AG20443 (cell line): ENCODE data around the gene GANC.
A peak's percentile ranks its signal among the peaks of the same experiment; 100 is the strongest.

Experiments
- DNase-seq: peaks from one replicate; pipeline ENCODE4 v3.0.0; 2012; ENCODE audit warnings: low spot score, mixed read lengths

The GANC gene

DNA sequence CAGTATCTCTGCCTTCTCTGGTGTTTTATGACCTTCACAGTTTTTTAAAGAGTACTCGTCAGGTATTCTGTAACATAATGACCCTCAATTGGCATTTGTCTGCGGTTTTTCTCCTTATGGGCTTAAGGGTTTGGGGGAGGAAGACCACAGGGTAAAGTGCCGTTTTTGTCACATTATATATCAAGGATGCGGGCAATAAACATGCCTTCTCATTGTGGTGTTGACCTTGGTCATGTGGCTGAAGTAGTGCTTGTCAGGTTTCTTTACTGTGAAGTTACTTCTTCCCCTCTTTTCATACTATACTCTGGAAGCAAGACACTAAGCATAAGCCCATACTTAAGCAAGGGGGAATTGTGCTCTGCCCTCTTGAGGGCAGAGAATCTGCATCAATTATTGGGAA is 102.9 kb downstream of the GANC start:
- no peak for DNase-seq

- no peak for DNase-seq
These were observed 105.0 kb downstream of the GANC start for GRCh38 chr15:42378011-42378410.

- DNase-seq: no peak
These were observed 111.6 kb downstream of the GANC start for GRCh38 chr15:42384597-42384996.

DNA sequence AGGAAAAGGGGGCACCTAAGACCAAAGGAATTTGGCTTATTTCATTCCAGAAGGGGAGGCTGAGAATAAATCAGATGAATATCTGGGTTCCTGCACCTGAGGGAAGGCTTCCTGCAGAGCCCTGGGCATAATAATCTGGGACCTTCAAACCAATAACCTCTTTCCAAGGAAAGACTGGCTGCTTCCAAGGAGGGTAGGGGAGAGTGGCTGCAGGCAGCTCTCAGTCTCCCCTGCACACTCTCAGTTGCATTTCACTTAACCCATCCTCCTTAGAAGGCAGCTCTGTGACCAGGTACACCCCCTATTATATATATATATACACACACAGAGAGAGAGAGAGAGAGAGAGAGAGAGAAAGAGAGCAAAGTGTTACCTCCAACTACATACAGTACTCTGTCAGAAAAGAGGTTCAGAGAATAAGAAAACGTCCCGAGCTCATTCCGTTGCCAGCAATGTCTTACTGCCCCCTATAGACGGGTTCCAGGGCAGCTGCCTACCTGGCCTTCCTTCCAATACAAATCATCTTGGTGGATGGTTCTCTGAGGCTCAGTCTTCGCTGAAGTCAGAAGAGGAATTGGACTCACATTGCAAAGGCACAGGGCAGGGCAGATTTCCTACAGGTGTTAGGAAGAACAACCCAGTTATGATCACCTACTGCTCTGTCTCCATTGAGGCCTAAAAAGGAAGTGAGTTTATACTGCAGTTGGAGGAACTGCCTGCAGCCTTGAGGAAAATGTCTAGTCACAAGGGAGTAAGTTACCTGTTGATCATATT is 112.4 kb downstream of the GANC start:
- peak; percentile 60 for DNase-seq

- peak; percentile 9 for DNase-seq
These were observed 113.1 kb downstream of the GANC start for GRCh38 chr15:42385980-42386700.

DNA sequence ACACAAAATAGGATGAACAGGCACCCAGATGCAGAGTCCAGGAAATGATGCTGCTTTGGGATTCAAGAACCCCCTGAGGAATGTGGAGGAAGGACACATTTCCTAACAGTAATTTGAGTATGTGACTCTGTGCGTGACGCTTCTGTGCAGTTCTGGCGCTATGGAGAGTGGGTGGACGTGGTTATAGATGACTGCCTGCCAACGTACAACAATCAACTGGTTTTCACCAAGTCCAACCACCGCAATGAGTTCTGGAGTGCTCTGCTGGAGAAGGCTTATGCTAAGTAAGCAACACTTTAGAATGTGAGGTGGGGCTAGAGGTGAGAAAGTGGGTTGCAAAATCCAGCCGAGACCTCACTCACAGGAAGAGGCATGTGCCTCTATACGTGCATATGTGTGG is 114.6 kb downstream of the GANC start:
- DNase-seq: peak; percentile 11

DNA sequence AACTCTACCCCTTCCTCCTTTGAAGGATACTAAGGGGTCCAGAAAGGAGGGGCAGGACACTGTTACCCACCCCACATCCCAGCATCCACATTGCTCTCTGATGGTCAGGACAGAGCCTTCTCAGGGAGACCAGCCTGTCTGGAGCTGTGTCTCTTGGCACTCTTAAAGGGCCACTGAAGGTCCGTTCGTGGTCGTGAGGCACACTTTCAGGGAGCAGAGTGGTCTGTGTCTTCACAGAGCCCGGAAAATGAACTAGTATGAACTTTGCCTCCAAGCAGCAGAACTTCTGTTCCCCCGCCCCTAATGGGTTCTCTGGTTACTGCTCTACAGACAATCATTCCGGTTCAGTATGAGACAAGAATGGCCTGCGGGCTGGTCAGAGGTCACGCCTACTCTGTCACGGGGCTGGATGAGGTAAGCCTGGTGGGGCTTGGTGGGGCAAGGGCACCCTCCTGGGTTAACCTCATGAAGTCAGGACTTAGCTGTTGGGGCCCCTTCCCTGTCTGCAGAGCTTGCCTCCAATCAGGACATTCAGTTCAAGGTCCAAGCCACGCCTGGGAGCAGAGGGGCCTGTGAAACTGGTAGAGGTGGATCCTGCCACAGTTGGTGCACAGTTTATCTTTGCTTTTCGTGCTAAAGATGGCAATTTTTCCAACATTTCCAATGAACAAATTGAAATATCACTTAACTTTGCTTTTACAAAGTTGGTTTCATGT is 119.5 kb downstream of the GANC start:
- peak; percentile 16 for DNase-seq

GRCh38 chr15:42394106-42394505 is 121.1 kb downstream of the GANC start:
- DNase-seq: peak; percentile 7

DNA sequence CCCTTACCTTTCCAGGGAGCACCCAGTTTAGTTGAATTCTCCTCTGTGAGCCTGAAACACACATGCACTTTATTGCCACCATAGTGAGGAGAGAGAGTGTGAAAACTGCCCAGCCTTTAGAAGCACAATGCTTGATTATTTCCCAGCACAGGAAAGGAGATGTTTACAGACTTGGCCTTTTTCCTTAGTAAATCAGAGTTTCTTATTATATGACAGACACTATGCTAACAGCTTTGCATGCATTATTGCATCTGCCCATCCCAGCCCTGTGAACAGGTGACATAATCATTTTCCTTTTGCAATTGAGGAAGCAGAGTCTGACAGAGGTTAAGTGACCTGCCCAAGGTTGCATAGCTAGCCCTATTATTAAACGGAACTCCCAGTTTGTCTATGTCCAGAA is 122.8 kb downstream of the GANC start:
- DNase-seq: peak; percentile 4

DNA sequence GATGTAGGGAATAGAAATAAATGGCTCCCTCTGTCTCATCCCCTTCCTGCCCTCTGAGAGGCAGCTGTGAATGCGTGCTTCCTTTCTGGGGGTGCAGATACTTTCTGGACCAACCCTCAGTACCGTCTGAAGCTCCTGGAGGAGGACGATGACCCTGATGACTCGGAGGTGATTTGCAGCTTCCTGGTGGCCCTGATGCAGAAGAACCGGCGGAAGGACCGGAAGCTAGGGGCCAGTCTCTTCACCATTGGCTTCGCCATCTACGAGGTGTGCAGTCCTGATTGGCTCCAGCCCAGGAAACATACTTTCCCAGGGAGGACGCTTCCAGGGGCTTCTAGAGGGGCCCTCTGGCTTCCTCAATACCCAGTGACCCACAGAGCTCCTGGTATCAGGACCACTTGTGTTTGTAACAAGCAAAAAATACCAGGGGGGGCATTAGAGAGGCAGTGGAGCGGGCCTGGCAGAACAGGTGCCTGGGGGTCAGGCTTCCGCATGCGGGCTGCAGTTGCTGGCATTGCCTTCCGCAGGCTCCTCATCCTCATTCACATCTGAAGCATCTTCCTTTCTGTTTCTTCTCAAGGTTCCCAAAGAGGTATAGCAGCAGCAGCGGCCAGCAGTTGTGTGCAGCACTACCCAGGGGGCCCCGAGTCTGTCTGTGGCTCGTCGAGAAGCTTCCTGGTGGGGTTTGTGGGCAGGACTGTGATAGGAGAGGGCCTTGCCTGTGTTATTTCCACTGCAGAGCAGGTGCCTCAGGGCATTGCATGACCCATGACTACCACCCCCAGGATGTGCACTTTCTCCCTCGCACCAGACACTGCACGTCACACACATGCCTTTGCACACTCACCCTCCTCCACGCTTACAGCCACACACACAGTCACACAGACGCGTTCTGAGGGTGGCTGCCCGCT is 128.8 kb downstream of the GANC start:
- DNase-seq: peak; percentile 4

DNA sequence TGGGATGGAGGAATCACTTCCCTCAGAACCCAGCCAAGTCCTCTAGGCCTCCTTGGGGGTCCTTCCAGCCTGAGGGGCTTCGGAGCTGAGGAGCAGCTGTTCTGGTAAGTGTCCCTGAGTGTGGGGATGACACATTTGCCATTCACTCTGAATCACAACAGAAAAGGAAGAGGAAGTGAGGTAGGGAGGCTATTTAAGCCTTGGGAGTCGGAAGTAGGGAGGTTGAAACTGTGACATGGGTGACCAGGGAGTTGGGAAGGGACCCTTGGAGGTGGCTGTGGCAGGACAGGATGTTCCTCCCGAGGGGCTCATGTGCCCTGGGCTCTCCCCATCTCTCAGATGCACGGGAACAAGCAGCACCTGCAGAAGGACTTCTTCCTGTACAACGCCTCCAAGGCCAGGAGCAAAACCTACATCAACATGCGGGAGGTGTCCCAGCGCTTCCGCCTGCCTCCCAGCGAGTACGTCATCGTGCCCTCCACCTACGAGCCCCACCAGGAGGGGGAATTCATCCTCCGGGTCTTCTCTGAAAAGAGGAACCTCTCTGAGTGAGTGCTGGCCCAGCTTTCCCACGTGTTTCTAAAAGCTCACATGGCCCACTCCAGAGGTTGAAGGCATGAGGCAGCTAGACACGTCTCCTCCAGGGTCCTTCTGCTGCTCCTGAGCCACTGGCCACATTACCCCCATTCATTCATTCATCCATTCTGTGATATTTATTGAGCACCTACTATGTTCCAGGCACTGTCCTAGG is 129.6 kb downstream of the GANC start:
- DNase-seq: no peak

DNA sequence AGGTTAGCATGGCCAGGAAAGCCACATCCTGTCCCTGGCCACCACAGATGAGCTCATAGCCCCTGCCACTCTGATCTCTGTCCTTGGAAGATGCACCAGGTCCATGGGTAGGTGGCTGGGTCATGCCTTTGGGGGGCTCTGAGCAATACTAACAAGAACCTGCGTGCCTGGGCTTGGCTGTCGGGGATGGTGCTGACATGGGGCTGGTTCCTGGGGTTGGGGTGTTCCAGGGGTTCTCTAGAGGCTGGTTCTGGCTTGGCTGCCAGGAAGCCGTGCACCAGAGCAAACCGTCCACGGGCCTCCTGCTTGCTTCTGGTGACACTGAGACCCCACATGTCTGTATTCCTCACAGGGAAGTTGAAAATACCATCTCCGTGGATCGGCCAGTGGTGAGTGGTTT is 130.4 kb downstream of the GANC start:
- DNase-seq: no peak

GRCh38 chr15:42404461-42405235 is 131.6 kb downstream of the GANC start:
- DNase-seq: no peak

- no peak for DNase-seq
These were observed 133.0 kb downstream of the GANC start for GRCh38 chr15:42405863-42406482.
